ENCODE measurements around the gene GRIK3. TPM values are rescaled to one million over a fixed set of nuclear protein-coding genes. Genes with fewer than 3 reads are reported as not detected.

The GRIK3 gene
- total and polyA plus RNA-seq, 4 donors, result 0.68 to 1.6 TPM; not detected in 2

- Histone ChIP-seq H3K27me3 (ENCODE audit: control insufficient read depth in 1 of 2, insufficient read depth in 2 of 2, low read length in 1 of 2) (no peaks in the 10 kb centered on the region), H3K4me3 (ENCODE audit: low read length in 2 of 2) (no peak overlapping the region), H3K27ac (ENCODE audit: low read depth in 1 of 2, low read length in 2 of 2) (no peak overlapping the region), H3K9me3 (ENCODE audit: control insufficient read depth, low read length) (no peaks in the 10 kb centered on the region), H3K36me3 (ENCODE audit: control insufficient read depth in 1 of 2, insufficient read depth in 2 of 2, low read length in 1 of 2) (no peaks in the 10 kb centered on the region), H3K4me1 (ENCODE audit: control insufficient read depth in 1 of 2, insufficient read depth in 2 of 2, low read length in 2 of 2) (no peaks in the 10 kb centered on the region)
- intact Hi-C loops (cut with DNase I), result no loop called here
- ATAC-seq (ENCODE audit: low FRiP score), result no peak
- no peak for DNase-seq
- WGBS, 2 donors, result 56 to 65% methylated on average over 9 of the region's 9 CpGs
Measured at GRCh38 chr1:36984675-36985074, 49.6 kb downstream of the GRIK3 start.

GRCh38 chr1:36984026-36984425, 50.3 kb downstream of the GRIK3 start:
- Histone ChIP-seq H3K4me3 (ENCODE audit: low read length in 2 of 2) (no peak overlapping the region), H3K9me3 (ENCODE audit: control insufficient read depth, low read length) (no peaks in the 10 kb centered on the region), H3K27ac (ENCODE audit: low read depth in 1 of 2, low read length in 2 of 2) (no peak overlapping the region), H3K36me3 (ENCODE audit: control insufficient read depth in 1 of 2, insufficient read depth in 2 of 2, low read length in 1 of 2) (no peaks in the 10 kb centered on the region), H3K4me1 (ENCODE audit: control insufficient read depth in 1 of 2, insufficient read depth in 2 of 2, low read length in 2 of 2) (no peaks in the 10 kb centered on the region), H3K27me3 (ENCODE audit: control insufficient read depth in 1 of 2, insufficient read depth in 2 of 2, low read length in 1 of 2) (no peaks in the 10 kb centered on the region)
- ATAC-seq (ENCODE audit: low FRiP score) (no peak), DNase-seq (no peak)
- intact Hi-C loops (cut with DNase I), result no loop called here
- 77 to 79% methylated on average over 6 of the region's 6 CpGs for WGBS, 2 donors

- no peaks in the 10 kb centered on the region for H3K27me3 ChIP-seq (ENCODE audit: control insufficient read depth in 1 of 2, insufficient read depth in 2 of 2, low read length in 1 of 2)
- intact Hi-C loops (cut with DNase I), result no loop called here
Measured at GRCh38 chr1:36982709-36983108, 51.6 kb downstream of the GRIK3 start.

GRCh38 chr1:36981771-36982622, 52.3 kb downstream of the GRIK3 start:
- no peaks in the 10 kb centered on the region for H3K27me3 ChIP-seq (ENCODE audit: control insufficient read depth in 1 of 2, insufficient read depth in 2 of 2, low read length in 1 of 2)
- ATAC-seq (ENCODE audit: low FRiP score), result no peak
- no peak overlapping the region for H3K4me3 ChIP-seq (ENCODE audit: low read length in 2 of 2)
- H3K4me1 ChIP-seq (ENCODE audit: control insufficient read depth in 1 of 2, insufficient read depth in 2 of 2, low read length in 2 of 2), result no peaks in the 10 kb centered on the region
- no peak for DNase-seq
- peaks cover 5% of the 10 kb centered on the region for H3K9me3 ChIP-seq (ENCODE audit: control insufficient read depth, low read length)
- no peak overlapping the region for H3K27ac ChIP-seq (ENCODE audit: low read depth in 1 of 2, low read length in 2 of 2)
- H3K36me3 ChIP-seq (ENCODE audit: control insufficient read depth in 1 of 2, insufficient read depth in 2 of 2, low read length in 1 of 2), result no peaks in the 10 kb centered on the region
- intact Hi-C loops (cut with DNase I), result no loop called here
- WGBS, 2 donors, result 60 to 64% methylated on average over 18 of the region's 18 CpGs

More at GRCh38 chr1:36982709-36983108, 51.6 kb downstream of the GRIK3 start:
- Histone ChIP-seq H3K9me3 (ENCODE audit: control insufficient read depth, low read length) (peaks cover 5% of the 10 kb centered on the region), H3K4me3 (ENCODE audit: low read length in 2 of 2) (no peak overlapping the region), H3K27ac (ENCODE audit: low read depth in 1 of 2, low read length in 2 of 2) (no peak overlapping the region), H3K4me1 (ENCODE audit: control insufficient read depth in 1 of 2, insufficient read depth in 2 of 2, low read length in 2 of 2) (no peaks in the 10 kb centered on the region), H3K36me3 (ENCODE audit: control insufficient read depth in 1 of 2, insufficient read depth in 2 of 2, low read length in 1 of 2) (no peaks in the 10 kb centered on the region)
- no peak for ATAC-seq (ENCODE audit: low FRiP score)
- 20 to 28% methylated on average over 12 to 13 of the region's 13 CpGs for WGBS, 2 donors
- DNase-seq, result no peak

GRCh38 chr1:36981126-36981525, 53.2 kb downstream of the GRIK3 start:
- Histone ChIP-seq H3K27ac (ENCODE audit: low read depth in 1 of 2, low read length in 2 of 2) (no peak overlapping the region), H3K4me3 (ENCODE audit: low read length in 2 of 2) (no peak overlapping the region), H3K27me3 (ENCODE audit: control insufficient read depth in 1 of 2, insufficient read depth in 2 of 2, low read length in 1 of 2) (no peaks in the 10 kb centered on the region), H3K4me1 (ENCODE audit: control insufficient read depth in 1 of 2, insufficient read depth in 2 of 2, low read length in 2 of 2) (no peaks in the 10 kb centered on the region), H3K9me3 (ENCODE audit: control insufficient read depth, low read length) (peaks cover 5% of the 10 kb centered on the region), H3K36me3 (ENCODE audit: control insufficient read depth in 1 of 2, insufficient read depth in 2 of 2, low read length in 1 of 2) (no peaks in the 10 kb centered on the region)
- 66 to 74% methylated on average over 2 of the region's 2 CpGs for WGBS, 2 donors
- intact Hi-C loops (cut with DNase I), result no loop called here
- DNase-seq (no peak), ATAC-seq (ENCODE audit: low FRiP score) (no peak)

- H3K4me1 ChIP-seq (ENCODE audit: control insufficient read depth in 1 of 2, insufficient read depth in 2 of 2, low read length in 2 of 2), result no peaks in the 10 kb centered on the region
- H3K4me3 ChIP-seq (ENCODE audit: low read length in 2 of 2), result no peak overlapping the region
- no peak overlapping the region for H3K27ac ChIP-seq (ENCODE audit: low read depth in 1 of 2, low read length in 2 of 2)
- ATAC-seq (ENCODE audit: low FRiP score) (no peak), DNase-seq (no peak)
- peaks cover 5% of the 10 kb centered on the region for H3K9me3 ChIP-seq (ENCODE audit: control insufficient read depth, low read length)
- no peaks in the 10 kb centered on the region for H3K27me3 ChIP-seq (ENCODE audit: control insufficient read depth in 1 of 2, insufficient read depth in 2 of 2, low read length in 1 of 2)
- H3K36me3 ChIP-seq (ENCODE audit: control insufficient read depth in 1 of 2, insufficient read depth in 2 of 2, low read length in 1 of 2), result no peaks in the 10 kb centered on the region
- intact Hi-C loops (cut with DNase I), result no loop called here
- 73 to 81% methylated on average over 9 of the region's 9 CpGs for WGBS, 2 donors
Measured at GRCh38 chr1:36977731-36978406, 56.4 kb downstream of the GRIK3 start.

- H3K36me3 ChIP-seq (ENCODE audit: control insufficient read depth in 1 of 2, insufficient read depth in 2 of 2, low read length in 1 of 2), result no peaks in the 10 kb centered on the region
- H3K9me3 ChIP-seq (ENCODE audit: control insufficient read depth, low read length), result peaks cover 5% of the 10 kb centered on the region
- no peak for ATAC-seq (ENCODE audit: low FRiP score)
- no peaks in the 10 kb centered on the region for H3K27me3 ChIP-seq (ENCODE audit: control insufficient read depth in 1 of 2, insufficient read depth in 2 of 2, low read length in 1 of 2)
- H3K4me1 ChIP-seq (ENCODE audit: control insufficient read depth in 1 of 2, insufficient read depth in 2 of 2, low read length in 2 of 2), result no peaks in the 10 kb centered on the region
- intact Hi-C loops (cut with DNase I), result no loop called here
- H3K4me3 ChIP-seq (ENCODE audit: low read length in 2 of 2), result no peak overlapping the region
- 48 to 54% methylated on average over 5 of the region's 5 CpGs for WGBS, 2 donors
- no peak overlapping the region for H3K27ac ChIP-seq (ENCODE audit: low read depth in 1 of 2, low read length in 2 of 2)
- DNase-seq, result no peak
Measured at GRCh38 chr1:36975642-36976041, 58.7 kb downstream of the GRIK3 start.

GRCh38 chr1:36973056-36973455, 61.3 kb downstream of the GRIK3 start:
- intact Hi-C loops (cut with DNase I), result no loop called here
- Histone ChIP-seq H3K4me1 (ENCODE audit: control insufficient read depth in 1 of 2, insufficient read depth in 2 of 2, low read length in 2 of 2) (no peaks in the 10 kb centered on the region), H3K36me3 (ENCODE audit: control insufficient read depth in 1 of 2, insufficient read depth in 2 of 2, low read length in 1 of 2) (no peaks in the 10 kb centered on the region), H3K27ac (ENCODE audit: low read depth in 1 of 2, low read length in 2 of 2) (no peak overlapping the region), H3K9me3 (ENCODE audit: control insufficient read depth, low read length) (peaks cover under 1% of the 10 kb centered on the region), H3K4me3 (ENCODE audit: low read length in 2 of 2) (no peak overlapping the region), H3K27me3 (ENCODE audit: control insufficient read depth in 1 of 2, insufficient read depth in 2 of 2, low read length in 1 of 2) (no peaks in the 10 kb centered on the region)
- no peak for ATAC-seq (ENCODE audit: low FRiP score)
- no peak for DNase-seq
- 70 to 87% methylated on average over 4 of the region's 4 CpGs for WGBS, 2 donors
